ENCODE results near the gene SNPH. TPM values are rescaled to one million over a fixed set of nuclear protein-coding genes. Genes with fewer than 3 reads are reported as not detected.

Gene SNPH
- total RNA-seq, 4 donors from 2014 or later: 9.3 to 16.2 (median 13.6) TPM

- no peak for DNase-seq
- Histone ChIP-seq H3K4me1 (peaks cover 9 to 29% of the 10 kb centered on the region in 2 donors), H3K9me3 (no peaks in the 10 kb centered on the region), H3K27me3 (no peaks in the 10 kb centered on the region), H3K4me3 (replicated peaks in 1 of 3) (no peak overlapping the region), H3K36me3 (no peaks in the 10 kb centered on the region), H3K27ac (no peak overlapping the region)
- TF ChIP-seq POLR2A (IDR thresholded peaks at IDR 0.05) (no peak), CTCF (IDR thresholded peaks at IDR 0.05) (no peak)
- intact Hi-C loops (cut with DNase I): no loop called here
- 66 to 73% methylated on average over 12 of the region's 12 CpGs for WGBS, 2 donors
These were observed 51.6 kb downstream of the SNPH start for GRCh38 chr20:1317545-1318255.

GRCh38 chr20:1319051-1319450 is 53.0 kb downstream of the SNPH start:
- intact Hi-C loops (cut with DNase I): no loop called here
- H3K4me3 ChIP-seq (replicated peaks in 1 of 3): no peak overlapping the region
- no peaks in the 10 kb centered on the region for H3K36me3 ChIP-seq
- 85 to 87% methylated on average over 4 of the region's 4 CpGs for WGBS, 2 donors
- H3K27me3 ChIP-seq: no peaks in the 10 kb centered on the region
- no peak for DNase-seq
- H3K27ac ChIP-seq: no peak overlapping the region
- peaks cover 12 to 31% of the 10 kb centered on the region in 2 donors for H3K4me1 ChIP-seq
- no peak for TF ChIP-seq CTCF (IDR thresholded peaks at IDR 0.05)
- TF ChIP-seq POLR2A (IDR thresholded peaks at IDR 0.05): no peak
- no peaks in the 10 kb centered on the region for H3K9me3 ChIP-seq

GRCh38 chr20:1319462-1319861 is 53.4 kb downstream of the SNPH start:
- Histone ChIP-seq H3K4me3 (replicated peaks in 1 of 3) (no peak overlapping the region), H3K4me1 (peaks cover 12 to 34% of the 10 kb centered on the region in 2 donors), H3K27ac (no peak overlapping the region), H3K27me3 (no peaks in the 10 kb centered on the region), H3K36me3 (no peaks in the 10 kb centered on the region), H3K9me3 (no peaks in the 10 kb centered on the region)
- TF ChIP-seq POLR2A (IDR thresholded peaks at IDR 0.05) (no peak), CTCF (IDR thresholded peaks at IDR 0.05) (no peak)
- WGBS, 2 donors: 88% methylated on average over 4 of the region's 4 CpGs; no CpG with 5 or more reads in 1 of the 2 donors
- intact Hi-C loops (cut with DNase I): no loop called here
- DNase-seq: no peak

- H3K4me3 ChIP-seq (replicated peaks in 1 of 3): no peak overlapping the region
- DNase-seq: no peak
- no peaks in the 10 kb centered on the region for H3K36me3 ChIP-seq
- no peaks in the 10 kb centered on the region for H3K27me3 ChIP-seq
- 92 to 94% methylated on average over 4 to 6 of the region's 6 CpGs for WGBS, 2 donors
- H3K27ac ChIP-seq: no peak overlapping the region
- intact Hi-C loops (cut with DNase I): no loop called here
- no peaks in the 10 kb centered on the region for H3K9me3 ChIP-seq
- TF ChIP-seq CTCF (IDR thresholded peaks at IDR 0.05): no peak
- TF ChIP-seq POLR2A (IDR thresholded peaks at IDR 0.05): no peak
- peaks cover 12 to 39% of the 10 kb centered on the region in 2 donors for H3K4me1 ChIP-seq
These were observed 53.9 kb downstream of the SNPH start for GRCh38 chr20:1320016-1320415.

GRCh38 chr20:1320902-1321653 is 55.0 kb downstream of the SNPH start:
- Histone ChIP-seq H3K27ac (peak overlapping the region in 2 of 3 donors; percentile 30 to 95), H3K27me3 (no peaks in the 10 kb centered on the region), H3K4me1 (peaks cover 16 to 40% of the 10 kb centered on the region in 2 donors), H3K4me3 (replicated peaks in 1 of 3) (no peak overlapping the region), H3K36me3 (no peaks in the 10 kb centered on the region), H3K9me3 (no peaks in the 10 kb centered on the region)
- WGBS, 2 donors: 68 to 70% methylated on average over 17 of the region's 17 CpGs
- TF ChIP-seq CTCF (IDR thresholded peaks at IDR 0.05): no peak
- TF ChIP-seq POLR2A (IDR thresholded peaks at IDR 0.05): no peak
- DNase-seq: peak in 1 of 2 donors; percentile 14
- intact Hi-C loops (cut with DNase I): no loop called here
